HG03571 (cell line): ENCODE measurements around the gene MBP.

Experiments used
- ATAC-seq: cut with Tn5 transposase; IDR thresholded peaks from one replicate; pipeline ENCODE4 v1.9.1; 2021; ENCODE audit not compliant: unreplicated experiment

The MBP gene

GRCh38 chr18:77115192-77115953 lies 17.2 kb downstream of the MBP start:
- no peak for ATAC-seq

GRCh38 chr18:77114415-77115191 lies 18.0 kb downstream of the MBP start:
- ATAC-seq = peak; percentile 94

GRCh38 chr18:77114152-77114414 lies 18.5 kb downstream of the MBP start:
- ATAC-seq = no peak

- ATAC-seq = no peak
These were observed 19.0 kb downstream of the MBP start for GRCh38 chr18:77113361-77114151.

GRCh38 chr18:77112747-77113092 lies 19.9 kb downstream of the MBP start:
- no peak for ATAC-seq

- ATAC-seq = no peak
These were observed 20.4 kb downstream of the MBP start for GRCh38 chr18:77111951-77112746.

- no peak for ATAC-seq
These were observed 21.1 kb downstream of the MBP start for GRCh38 chr18:77111449-77111848.

- ATAC-seq = no peak
These were observed 21.6 kb downstream of the MBP start for GRCh38 chr18:77110936-77111335.

- no peak for ATAC-seq
These were observed 22.2 kb downstream of the MBP start for GRCh38 chr18:77110400-77110799.

GRCh38 chr18:77109648-77110019 lies 22.9 kb downstream of the MBP start:
- ATAC-seq = no peak

GRCh38 chr18:77108821-77109647 lies 23.5 kb downstream of the MBP start:
- no peak for ATAC-seq

- peak; percentile 45 for ATAC-seq
These were observed 24.4 kb downstream of the MBP start for GRCh38 chr18:77108001-77108692.

- ATAC-seq = no peak
These were observed 25.3 kb downstream of the MBP start for GRCh38 chr18:77107292-77107691.

GRCh38 chr18:77106331-77106730 lies 26.3 kb downstream of the MBP start:
- no peak for ATAC-seq

GRCh38 chr18:77105680-77106079 lies 26.9 kb downstream of the MBP start:
- ATAC-seq = no peak

- no peak for ATAC-seq
These were observed 27.6 kb downstream of the MBP start for GRCh38 chr18:77105028-77105427.

GRCh38 chr18:77103991-77104531 lies 28.5 kb downstream of the MBP start:
- ATAC-seq = no peak

GRCh38 chr18:77103187-77103850 lies 29.3 kb downstream of the MBP start:
- no peak for ATAC-seq
